HG03432 (cell line): ENCODE results near the gene OR56B4.
A peak's percentile ranks its signal among the peaks of the same experiment; 100 is the strongest.
"Not testable (repeated sequence)": the region's sequence is repeated elsewhere in the genome, so short reads cannot be mapped to it uniquely, and the experiment has no call there.

Source experiments
- ATAC-seq: cut with Tn5 transposase; IDR thresholded peaks from one replicate; pipeline ENCODE4 v1.9.1; 2021; ENCODE audit warnings: mild to moderate bottlenecking, moderate library complexity; ENCODE audit not compliant: unreplicated experiment

The OR56B4 gene

GRCh38 chr11:6107384-6107783 is at the start of gene OR56B4:
Gene OR56B4 (plus strand): TSS chr11:6107684. CDS start chr11:6107779, 95 bp downstream.
- not testable (repeated sequence) for ATAC-seq

- ATAC-seq: no peak
Measured at GRCh38 chr11:6061475-6061874, 46.0 kb upstream of the OR56B4 start.

GRCh38 chr11:6062691-6063358 is 44.7 kb upstream of the OR56B4 start:
- peak; percentile 60 for ATAC-seq

- ATAC-seq: no peak
Measured at GRCh38 chr11:6067502-6067901, 40.0 kb upstream of the OR56B4 start.

- not testable (repeated sequence) for ATAC-seq
Measured at GRCh38 chr11:6076443-6076842, 31.0 kb upstream of the OR56B4 start.

- no peak for ATAC-seq
Measured at GRCh38 chr11:6077723-6078122, 29.8 kb upstream of the OR56B4 start.

GRCh38 chr11:6079463-6079862 is 28.0 kb upstream of the OR56B4 start:
- no peak for ATAC-seq

- ATAC-seq: no peak
Measured at GRCh38 chr11:6083129-6083528, 24.4 kb upstream of the OR56B4 start.

- no peak for ATAC-seq
Measured at GRCh38 chr11:6084587-6084986, 22.9 kb upstream of the OR56B4 start.

- ATAC-seq: no peak
Measured at GRCh38 chr11:6094186-6094585, 13.3 kb upstream of the OR56B4 start.

GRCh38 chr11:6095798-6096197 is 11.7 kb upstream of the OR56B4 start:
- ATAC-seq: no peak

GRCh38 chr11:6096417-6096816 is 11.1 kb upstream of the OR56B4 start:
- ATAC-seq: no peak

GRCh38 chr11:6099577-6099976 is 7.9 kb upstream of the OR56B4 start:
- ATAC-seq: no peak

GRCh38 chr11:6110011-6110410 is 2.5 kb downstream of the OR56B4 start:
- ATAC-seq: no peak

GRCh38 chr11:6111673-6112072 is 4.2 kb downstream of the OR56B4 start:
- ATAC-seq: no peak

GRCh38 chr11:6116638-6117037 is 9.2 kb downstream of the OR56B4 start:
- no peak for ATAC-seq

- no peak for ATAC-seq
Measured at GRCh38 chr11:6124245-6124644, 16.8 kb downstream of the OR56B4 start.

GRCh38 chr11:6127881-6128280 is 20.4 kb downstream of the OR56B4 start:
- no peak for ATAC-seq

GRCh38 chr11:6129011-6129410 is 21.5 kb downstream of the OR56B4 start:
- ATAC-seq: no peak

- ATAC-seq: no peak
Measured at GRCh38 chr11:6129635-6130034, 22.2 kb downstream of the OR56B4 start.

- no peak for ATAC-seq
Measured at GRCh38 chr11:6132431-6132830, 24.9 kb downstream of the OR56B4 start.

GRCh38 chr11:6135936-6136335 is 28.5 kb downstream of the OR56B4 start:
- not testable (repeated sequence) for ATAC-seq

GRCh38 chr11:6142936-6143335 is 35.5 kb downstream of the OR56B4 start:
- ATAC-seq: no peak
